NCI-H526 treated with DMSO at 0.1 percent for 48 hours (cell line): ENCODE results near the gene EPB41.
"Not testable (repeated sequence)": the region's sequence is repeated elsewhere in the genome, so short reads cannot be mapped to it uniquely, and the experiment has no call there.

Experiments
- DNase-seq: peaks from one replicate; lab custom pipeline; 2025; lab: John Stamatoyannopoulos, UW

The EPB41 gene

GRCh38 chr1:29133861-29134694 lies 219.7 kb downstream of the EPB41 start:
- DNase-seq, result no peak

DNA sequence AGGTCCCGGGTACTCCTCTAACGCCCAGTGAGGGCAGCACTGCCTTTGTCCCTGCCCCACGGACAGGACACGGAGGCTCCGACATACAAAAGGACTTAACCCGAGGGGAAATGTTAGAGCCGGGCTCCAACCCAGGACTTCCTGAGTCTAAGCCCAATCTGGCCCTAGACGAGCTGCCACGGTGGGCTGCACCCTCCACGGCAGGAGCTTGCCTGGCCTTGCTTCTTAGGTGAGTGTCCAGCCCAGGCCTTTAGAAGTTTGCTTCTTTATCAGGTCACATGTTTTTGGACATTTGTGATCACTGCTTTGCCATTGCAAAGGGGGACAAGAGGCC lies 220.3 kb downstream of the EPB41 start:
- no peak for DNase-seq

DNA sequence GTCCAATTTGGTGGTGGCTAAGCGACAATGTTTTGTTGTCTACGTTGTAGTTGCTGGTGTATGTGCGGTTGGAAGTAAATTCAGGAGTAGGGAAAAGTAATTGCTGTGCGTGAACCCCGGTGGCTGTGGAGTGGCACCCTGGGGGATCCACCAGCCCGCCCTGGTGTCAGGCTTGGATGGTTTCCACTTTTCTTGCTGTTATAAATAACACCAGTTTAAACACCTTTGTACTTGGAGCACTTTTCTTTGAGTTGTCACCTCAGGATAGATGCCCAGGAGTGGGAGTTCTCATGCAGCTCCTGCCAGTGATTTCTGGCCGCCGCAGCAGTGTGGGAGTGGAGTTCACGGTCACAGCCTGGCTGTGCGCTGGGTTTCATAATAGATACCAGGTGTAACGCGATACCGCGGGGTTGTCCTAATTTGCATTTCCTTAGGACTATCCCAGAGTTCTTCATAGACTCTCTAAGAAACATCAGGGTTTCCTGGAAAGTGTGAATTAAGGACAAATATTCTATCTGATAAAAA lies 222.1 kb downstream of the EPB41 start:
- no peak for DNase-seq

GRCh38 chr1:29142714-29143113 lies 228.3 kb downstream of the EPB41 start:
- DNase-seq, result no peak

- DNase-seq, result no peak
These were observed 229.8 kb downstream of the EPB41 start for GRCh38 chr1:29144178-29144577.

DNA sequence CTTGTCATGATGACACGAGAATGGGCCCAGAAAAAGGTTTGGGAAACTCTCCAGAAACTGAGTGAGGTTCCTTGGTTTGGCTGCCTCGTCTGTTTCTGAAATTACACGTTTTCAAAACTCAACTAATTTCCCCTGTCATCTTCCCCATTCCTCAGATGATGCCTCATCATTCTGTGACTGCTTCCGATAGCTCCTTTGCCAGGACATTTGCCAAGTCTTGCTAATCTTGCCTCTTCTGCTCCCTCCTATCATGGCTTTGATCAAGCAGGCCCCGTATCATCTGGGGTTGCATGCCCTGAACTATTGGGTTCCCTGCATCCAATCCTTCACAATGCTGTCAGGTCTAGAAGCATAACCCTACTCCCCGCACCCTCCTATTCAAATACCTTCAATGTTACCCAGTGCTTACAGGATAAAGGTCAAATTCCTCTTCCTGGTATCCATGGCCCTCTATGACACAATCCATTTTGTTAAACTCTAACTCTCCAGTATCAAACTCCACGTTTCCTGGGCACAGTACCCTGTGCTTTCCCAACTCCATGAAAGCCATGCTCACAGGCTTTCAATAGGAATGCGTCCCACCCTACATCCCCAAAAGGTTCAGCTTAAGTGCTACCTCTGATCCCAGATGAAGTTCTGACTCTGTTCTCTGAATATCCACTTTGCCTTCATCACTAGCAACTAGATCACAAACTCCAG lies 231.5 kb downstream of the EPB41 start:
- no peak for DNase-seq

GRCh38 chr1:29148656-29149491 lies 234.5 kb downstream of the EPB41 start:
- no peak for DNase-seq

DNA sequence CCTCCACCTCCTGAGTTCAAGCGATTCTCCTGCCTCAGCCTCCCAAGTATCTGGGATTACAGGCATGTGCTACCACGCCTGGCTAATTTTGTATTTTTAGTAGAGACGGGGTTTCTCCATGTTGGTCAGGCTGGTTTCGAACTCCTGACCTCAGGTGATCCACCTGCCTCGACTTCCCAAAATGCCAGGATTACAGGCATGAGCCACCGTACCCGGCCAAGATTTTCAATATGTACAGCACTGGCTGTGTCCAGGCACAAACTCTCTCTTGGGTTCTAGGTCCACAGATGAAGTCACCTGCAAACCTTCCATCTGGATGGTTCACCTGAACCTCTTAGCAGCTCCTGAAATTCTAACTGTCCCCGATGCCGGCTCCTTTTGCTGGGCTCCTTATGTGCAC lies 236.0 kb downstream of the EPB41 start:
- DNase-seq, result not testable (repeated sequence)

DNA sequence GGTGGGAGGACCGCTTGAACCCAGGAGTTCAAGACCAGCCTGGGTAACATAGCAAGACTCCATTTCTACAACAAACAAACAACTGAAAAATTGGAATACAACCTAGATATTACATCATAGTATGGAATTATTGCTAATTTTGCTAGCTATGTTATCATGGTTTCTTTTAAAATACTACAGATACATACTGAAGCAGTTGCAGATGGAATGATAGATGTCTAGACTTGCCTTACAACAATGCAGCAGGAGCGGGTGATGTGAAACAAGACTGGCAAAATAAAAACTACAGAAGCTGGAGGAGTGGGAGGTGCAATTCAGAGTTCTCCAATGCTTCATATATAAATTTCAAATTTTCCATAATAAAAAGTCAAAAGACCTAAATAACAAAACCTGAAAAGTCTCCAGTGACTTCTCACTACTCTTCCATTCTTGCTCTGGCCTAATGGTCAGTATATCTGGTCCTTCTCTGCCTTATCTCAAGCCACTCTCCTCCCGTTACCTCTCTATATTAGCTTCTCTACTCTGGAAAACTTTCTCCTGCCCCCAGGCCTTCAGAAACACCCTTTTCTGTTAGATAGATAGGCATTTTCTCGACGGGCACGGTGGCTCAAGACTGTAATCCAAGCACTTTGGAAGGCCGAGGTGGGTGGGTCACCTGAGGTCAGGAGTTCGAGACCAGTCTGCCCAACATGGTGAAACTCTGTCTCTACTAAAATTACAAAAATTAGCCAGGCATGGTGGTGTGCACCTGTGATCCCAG lies 237.9 kb downstream of the EPB41 start:
- DNase-seq, result no peak

GRCh38 chr1:29156543-29157268 lies 242.3 kb downstream of the EPB41 start:
- DNase-seq, result no peak

GRCh38 chr1:29157269-29157601 lies 242.9 kb downstream of the EPB41 start:
- no peak for DNase-seq

GRCh38 chr1:29159773-29160172 lies 245.4 kb downstream of the EPB41 start:
- DNase-seq, result no peak

- DNase-seq, result no peak
These were observed 247.7 kb downstream of the EPB41 start for GRCh38 chr1:29162025-29162424.

DNA sequence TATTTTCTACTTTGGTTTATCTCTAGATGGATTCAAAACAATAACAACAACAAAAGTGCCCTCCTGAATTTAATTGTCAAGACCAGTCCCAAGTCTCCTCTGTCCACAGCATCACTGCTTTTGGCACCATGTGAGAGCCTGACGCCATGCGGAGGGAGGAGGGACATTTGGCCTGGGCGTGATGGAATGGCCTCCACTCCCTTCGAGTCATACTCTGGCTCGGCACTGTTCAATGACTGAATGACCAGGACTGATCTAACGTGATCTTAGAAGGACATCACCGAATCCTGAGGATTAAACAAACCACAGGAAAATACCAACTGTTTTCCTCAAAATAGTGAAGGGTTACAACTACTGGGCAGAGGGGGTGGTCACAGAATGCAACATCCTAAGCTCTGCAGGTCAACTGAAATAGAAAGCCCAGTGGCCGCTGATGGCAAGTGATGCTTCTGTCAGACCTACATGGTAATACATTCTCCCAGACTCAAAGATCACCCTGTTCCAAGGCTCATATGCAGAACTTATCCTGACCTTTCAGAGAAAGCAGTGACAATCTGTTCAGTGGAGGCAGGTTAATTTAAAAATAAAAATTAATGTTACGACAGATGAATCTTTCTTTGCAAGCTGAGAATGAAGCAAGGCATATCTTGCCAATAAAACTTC lies 248.2 kb downstream of the EPB41 start:
- no peak for DNase-seq

- no peak for DNase-seq
These were observed 250.2 kb downstream of the EPB41 start for GRCh38 chr1:29164588-29164987.

DNA sequence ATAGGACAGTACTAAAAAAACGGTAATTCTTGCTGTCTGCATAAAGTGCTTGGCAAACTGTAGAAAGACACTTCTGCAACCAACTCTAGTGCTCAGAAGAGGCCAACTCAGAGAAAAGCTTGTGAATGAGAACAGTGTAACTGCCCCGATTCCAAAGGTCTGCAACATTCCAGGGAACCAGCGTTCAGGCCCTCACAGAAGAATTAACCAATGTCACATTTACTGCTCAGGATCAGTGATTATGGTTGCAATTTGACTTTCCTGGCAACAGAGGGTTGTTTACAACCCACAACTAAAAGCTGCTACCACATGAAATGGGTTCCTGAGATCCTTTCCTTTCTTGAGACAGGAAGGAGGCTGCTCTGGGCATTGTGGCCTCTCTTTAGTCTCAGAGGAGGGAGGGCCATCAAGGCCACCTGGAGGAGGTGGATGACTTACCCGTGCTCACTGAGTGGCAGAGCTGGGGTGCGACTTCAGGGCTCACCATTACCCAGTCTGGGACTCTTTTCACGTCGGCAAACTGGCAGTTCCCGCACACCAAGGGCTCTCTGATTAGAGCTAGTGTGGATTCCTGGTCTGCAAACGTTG lies 252.0 kb downstream of the EPB41 start:
- DNase-seq, result no peak

DNA sequence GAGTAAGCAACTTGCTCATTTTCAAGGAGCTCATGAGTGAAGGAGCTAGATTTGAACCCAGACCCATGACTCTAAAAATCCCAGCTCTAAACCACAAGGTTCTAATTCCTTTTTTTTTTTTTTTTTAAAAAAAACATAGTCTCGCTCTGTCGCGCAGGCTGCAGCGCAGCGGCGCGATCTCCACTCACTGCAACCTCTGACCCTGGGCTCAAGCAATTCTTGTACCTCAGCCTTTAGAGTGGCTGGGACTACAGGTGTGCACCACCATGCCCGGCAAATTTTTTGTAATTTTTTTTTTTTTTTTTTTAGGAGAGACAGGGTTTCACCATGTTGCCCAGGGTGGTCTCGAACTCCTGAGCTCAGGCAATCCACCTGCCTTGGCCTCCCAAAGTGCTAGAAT lies 253.5 kb downstream of the EPB41 start:
- no peak for DNase-seq
